ENCODE results near the gene PWP1. TPM values are rescaled to one million over a fixed set of nuclear protein-coding genes. Genes with fewer than 3 reads are reported as not detected.

The PWP1 gene
- total and polyA plus RNA-seq, 2 experiments from 2014 or later: 54.8 to 60.4 TPM

DNA sequence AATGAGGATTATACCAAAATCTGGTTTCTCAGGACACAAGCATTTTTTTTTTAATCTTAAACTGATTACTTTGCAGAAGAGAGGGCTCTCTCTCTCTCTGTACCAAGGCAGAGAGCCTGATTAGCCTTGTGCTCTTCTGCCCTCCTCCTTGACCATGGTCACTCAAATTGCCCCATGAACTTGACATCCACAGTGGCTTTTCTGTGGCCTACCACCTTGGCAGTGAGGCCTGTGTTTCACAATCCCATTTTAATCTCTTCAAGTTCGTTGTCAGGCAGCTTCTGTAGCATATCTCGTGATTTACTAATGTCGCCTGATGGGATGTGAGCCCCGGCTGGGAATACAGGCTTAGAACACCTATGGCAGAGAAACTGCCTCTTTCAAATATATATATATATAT lies 30.7 kb upstream of the PWP1 start:
- Histone ChIP-seq H3K4me1 (ENCODE audit: insufficient read depth) (peaks cover 5% of the 10 kb centered on the region), H3K27ac (no peak overlapping the region), H3K4me2 (no peak overlapping the region), H3K9me3 (ENCODE audit: low read depth) (no peaks in the 10 kb centered on the region), H3K4me3 (no peak overlapping the region), H4K20me1 (ENCODE audit: insufficient read depth, poor library complexity, severe bottlenecking) (no peaks in the 10 kb centered on the region), H2AFZ (no peak overlapping the region), H3K9me2 (replicated peaks; ENCODE audit: insufficient read depth) (no peaks in the 10 kb centered on the region), H3K79me2 (no peaks in the 10 kb centered on the region), H3K27me3 (no peaks in the 10 kb centered on the region), H3K36me3 (replicated peaks; ENCODE audit: insufficient read depth, low read depth) (no peaks in the 10 kb centered on the region)
- DNase-seq (ENCODE audit: low spot score): no peak
- WGBS (ENCODE audit: low lambda C conversion rate, missing lambda C conversion rate): 79% methylated on average over 4 of the region's 4 CpGs
- TF ChIP-seq EZH2phosphoT487 (IDR thresholded peaks at IDR 0.05; ENCODE audit: low read depth, severe bottlenecking, unreplicated experiment): no peak
- TF ChIP-seq, protein P1, sequence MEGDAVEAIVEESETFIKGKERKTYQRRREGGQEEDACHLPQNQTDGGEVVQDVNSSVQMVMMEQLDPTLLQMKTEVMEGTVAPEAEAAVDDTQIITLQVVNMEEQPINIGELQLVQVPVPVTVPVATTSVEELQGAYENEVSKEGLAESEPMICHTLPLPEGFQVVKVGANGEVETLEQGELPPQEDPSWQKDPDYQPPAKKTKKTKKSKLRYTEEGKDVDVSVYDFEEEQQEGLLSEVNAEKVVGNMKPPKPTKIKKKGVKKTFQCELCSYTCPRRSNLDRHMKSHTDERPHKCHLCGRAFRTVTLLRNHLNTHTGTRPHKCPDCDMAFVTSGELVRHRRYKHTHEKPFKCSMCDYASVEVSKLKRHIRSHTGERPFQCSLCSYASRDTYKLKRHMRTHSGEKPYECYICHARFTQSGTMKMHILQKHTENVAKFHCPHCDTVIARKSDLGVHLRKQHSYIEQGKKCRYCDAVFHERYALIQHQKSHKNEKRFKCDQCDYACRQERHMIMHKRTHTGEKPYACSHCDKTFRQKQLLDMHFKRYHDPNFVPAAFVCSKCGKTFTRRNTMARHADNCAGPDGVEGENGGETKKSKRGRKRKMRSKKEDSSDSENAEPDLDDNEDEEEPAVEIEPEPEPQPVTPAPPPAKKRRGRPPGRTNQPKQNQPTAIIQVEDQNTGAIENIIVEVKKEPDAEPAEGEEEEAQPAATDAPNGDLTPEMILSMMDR (IDR thresholded peaks at IDR 0.05; ENCODE audit: poor library complexity): no peak
- no peak for TF ChIP-seq EZH2 (IDR thresholded peaks at IDR 0.05; ENCODE audit: borderline replicate concordance)

DNA sequence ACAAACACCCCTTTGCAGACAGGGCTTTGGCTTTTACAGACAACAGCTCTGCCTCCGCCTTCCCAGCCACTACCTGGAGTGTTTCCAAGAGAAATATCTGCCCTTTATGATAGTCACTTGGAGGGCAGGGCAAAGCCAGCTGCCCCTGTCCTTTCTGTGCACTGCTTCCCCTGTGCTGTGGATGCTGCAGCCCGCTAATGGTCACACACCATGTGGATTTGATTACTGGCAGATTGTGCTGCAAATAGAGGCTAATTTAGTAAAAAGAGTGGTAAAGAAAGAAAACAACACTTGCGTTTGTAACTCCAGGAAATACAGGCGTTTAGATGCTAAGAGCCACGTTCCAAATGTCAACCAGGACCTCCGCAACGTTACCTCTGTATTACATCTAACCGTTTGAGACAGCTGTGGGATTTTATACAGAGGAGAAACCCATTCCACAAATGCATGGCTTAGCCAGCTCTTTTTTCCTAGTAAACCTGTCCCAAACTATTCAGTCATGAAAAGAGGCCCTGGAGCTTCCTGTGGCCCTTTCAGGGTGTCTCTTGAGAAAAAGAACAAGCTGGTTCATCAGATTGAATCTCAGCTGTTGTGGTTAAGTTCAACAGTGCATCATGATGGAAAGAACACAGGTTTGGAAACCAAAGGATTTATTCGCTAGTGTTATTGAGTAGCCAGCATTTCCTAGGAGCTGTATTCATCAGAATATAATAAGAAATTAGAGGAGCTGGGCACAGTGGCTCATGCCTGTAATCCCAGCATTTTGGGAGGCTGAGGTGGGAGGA lies 30.1 kb upstream of the PWP1 start:
- Histone ChIP-seq H3K27ac (no peak overlapping the region), H3K9me2 (replicated peaks; ENCODE audit: insufficient read depth) (no peaks in the 10 kb centered on the region), H2AFZ (no peak overlapping the region), H3K36me3 (replicated peaks; ENCODE audit: insufficient read depth, low read depth) (no peaks in the 10 kb centered on the region), H3K4me3 (no peak overlapping the region), H3K79me2 (no peaks in the 10 kb centered on the region), H3K9me3 (ENCODE audit: low read depth) (no peaks in the 10 kb centered on the region), H3K4me2 (no peak overlapping the region), H3K27me3 (no peaks in the 10 kb centered on the region), H4K20me1 (ENCODE audit: insufficient read depth, poor library complexity, severe bottlenecking) (no peaks in the 10 kb centered on the region), H3K4me1 (ENCODE audit: insufficient read depth) (peaks cover 5% of the 10 kb centered on the region)
- WGBS (ENCODE audit: low lambda C conversion rate, missing lambda C conversion rate): 61% methylated on average over 9 of the region's 9 CpGs
- no peak for DNase-seq (ENCODE audit: low spot score)
- TF ChIP-seq EZH2phosphoT487 (IDR thresholded peaks at IDR 0.05; ENCODE audit: low read depth, severe bottlenecking, unreplicated experiment) (no peak), EZH2 (IDR thresholded peaks at IDR 0.05; ENCODE audit: borderline replicate concordance) (no peak)
- TF ChIP-seq, protein P1 (IDR thresholded peaks at IDR 0.05; ENCODE audit: poor library complexity): no peak

DNA sequence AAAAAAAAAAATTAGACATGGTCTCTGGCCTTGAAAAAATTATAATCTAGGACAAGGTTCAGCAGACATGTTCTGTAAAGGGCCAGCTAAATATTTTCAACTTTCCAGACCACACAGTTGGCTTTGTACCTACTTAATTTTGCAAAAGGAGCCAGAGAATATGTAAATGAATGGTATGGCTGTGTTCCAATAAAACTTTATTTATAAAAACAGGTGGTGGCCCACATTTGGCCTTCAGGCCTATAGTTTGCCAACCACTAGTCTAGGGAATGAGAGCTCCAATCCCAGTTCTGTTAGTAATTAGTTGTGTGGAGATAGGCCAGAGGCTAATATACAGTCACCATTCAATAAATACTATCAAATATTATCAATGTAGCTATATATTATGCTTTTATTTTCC lies 29.3 kb upstream of the PWP1 start:
- Histone ChIP-seq H3K4me3 (no peak overlapping the region), H3K36me3 (replicated peaks; ENCODE audit: insufficient read depth, low read depth) (no peaks in the 10 kb centered on the region), H3K4me1 (ENCODE audit: insufficient read depth) (peaks cover 5% of the 10 kb centered on the region), H4K20me1 (ENCODE audit: insufficient read depth, poor library complexity, severe bottlenecking) (no peaks in the 10 kb centered on the region), H3K27ac (no peak overlapping the region), H2AFZ (no peak overlapping the region), H3K27me3 (no peaks in the 10 kb centered on the region), H3K9me2 (replicated peaks; ENCODE audit: insufficient read depth) (no peaks in the 10 kb centered on the region), H3K4me2 (no peak overlapping the region), H3K9me3 (ENCODE audit: low read depth) (no peaks in the 10 kb centered on the region), H3K79me2 (no peaks in the 10 kb centered on the region)
- no peak for TF ChIP-seq EZH2 (IDR thresholded peaks at IDR 0.05; ENCODE audit: borderline replicate concordance)
- TF ChIP-seq, protein P1 (IDR thresholded peaks at IDR 0.05; ENCODE audit: poor library complexity): no peak
- TF ChIP-seq EZH2phosphoT487 (IDR thresholded peaks at IDR 0.05; ENCODE audit: low read depth, severe bottlenecking, unreplicated experiment): no peak
- no peak for DNase-seq (ENCODE audit: low spot score)

Data from hepatocyte (in vitro differentiated cells).